Superior temporal gyrus (tissue), 1 donor: ENCODE measurements around the gene FGGY.
"Not testable (repeated sequence)": the region's sequence is repeated elsewhere in the genome, so short reads cannot be mapped to it uniquely, and the experiment has no call there.

ENCODE experiments used
- DNase-seq: peaks from one replicate; pipeline ENCODE4 v3.0.0-alpha.2; 2016; ENCODE audit errors: extremely low spot score

FGGY gene

DNA sequence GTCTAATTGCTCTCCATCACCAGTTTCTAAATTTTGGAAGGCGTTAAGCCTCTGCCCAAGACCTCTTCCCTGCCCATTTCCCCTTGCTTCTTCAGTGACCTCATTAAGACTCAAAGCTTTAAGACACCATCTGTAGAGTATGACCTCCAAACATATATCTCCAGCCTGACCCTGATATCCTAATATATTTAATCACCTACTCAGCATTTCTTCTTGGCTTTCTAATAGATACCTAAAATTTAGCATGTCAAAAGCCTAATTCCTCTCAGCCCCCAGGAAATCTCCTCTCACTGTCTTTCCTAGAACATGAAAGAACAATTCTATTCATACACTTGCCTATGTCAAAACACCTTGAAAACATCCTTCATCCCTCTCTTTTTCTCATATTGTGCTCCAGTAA lies 282.3 kb downstream of the FGGY start:
- no peak for DNase-seq

DNA sequence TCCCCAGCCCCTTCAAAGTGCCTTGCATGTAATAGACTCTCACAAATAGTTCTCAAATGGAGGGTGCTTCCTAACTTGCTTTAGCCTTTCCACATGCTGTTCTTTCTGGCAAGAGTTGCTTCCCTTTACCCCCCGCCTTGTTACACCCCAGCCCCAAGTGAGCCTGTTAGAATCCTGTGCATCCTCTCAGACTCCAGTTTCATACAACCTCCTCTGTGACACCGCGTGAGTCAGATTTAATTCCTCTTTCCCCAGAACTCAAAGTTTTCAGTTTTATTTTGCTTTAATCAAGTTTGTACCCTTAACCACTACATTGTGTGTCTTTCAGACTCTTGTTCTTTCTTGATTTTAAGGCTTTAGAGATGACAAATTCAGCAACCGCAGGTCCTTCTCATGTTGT lies 283.4 kb downstream of the FGGY start:
- DNase-seq, result no peak

DNA sequence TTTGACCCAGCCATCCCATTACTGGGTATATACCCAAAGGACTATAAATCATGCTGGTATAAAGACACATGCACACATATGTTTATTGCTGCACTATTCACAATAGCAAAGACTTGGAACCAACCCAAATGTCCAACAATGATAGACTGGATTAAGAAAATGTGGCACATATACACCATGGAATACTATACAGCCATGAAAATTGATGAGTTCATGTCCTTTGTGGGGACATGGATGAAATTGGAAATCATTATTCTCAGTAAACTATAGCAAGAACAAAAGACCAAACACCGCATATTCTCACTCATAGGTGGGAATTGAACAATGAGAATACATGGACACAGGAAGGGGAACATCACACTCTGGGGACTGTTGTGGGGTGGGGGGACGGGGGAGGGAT lies 295.5 kb downstream of the FGGY start:
- DNase-seq, result not testable (repeated sequence)

DNA sequence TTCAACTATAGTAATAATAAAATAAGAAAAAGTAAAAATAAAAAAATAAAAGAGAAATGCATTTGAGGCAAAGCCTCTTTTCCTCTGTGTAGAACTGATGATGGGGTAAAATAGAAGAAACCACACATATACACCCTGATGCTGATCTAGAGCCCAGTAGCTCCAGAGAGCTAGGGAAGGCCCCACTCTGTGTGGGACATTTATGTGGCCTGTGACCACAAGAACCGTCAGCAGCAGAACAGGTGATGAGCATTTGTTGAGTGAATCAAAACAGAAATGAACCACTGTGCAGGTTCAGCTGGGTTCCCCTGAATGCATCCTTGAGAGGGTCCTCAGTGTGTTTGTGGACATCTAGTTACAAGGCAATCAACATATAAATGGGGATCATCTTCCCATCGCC lies 296.0 kb downstream of the FGGY start:
- no peak for DNase-seq

DNA sequence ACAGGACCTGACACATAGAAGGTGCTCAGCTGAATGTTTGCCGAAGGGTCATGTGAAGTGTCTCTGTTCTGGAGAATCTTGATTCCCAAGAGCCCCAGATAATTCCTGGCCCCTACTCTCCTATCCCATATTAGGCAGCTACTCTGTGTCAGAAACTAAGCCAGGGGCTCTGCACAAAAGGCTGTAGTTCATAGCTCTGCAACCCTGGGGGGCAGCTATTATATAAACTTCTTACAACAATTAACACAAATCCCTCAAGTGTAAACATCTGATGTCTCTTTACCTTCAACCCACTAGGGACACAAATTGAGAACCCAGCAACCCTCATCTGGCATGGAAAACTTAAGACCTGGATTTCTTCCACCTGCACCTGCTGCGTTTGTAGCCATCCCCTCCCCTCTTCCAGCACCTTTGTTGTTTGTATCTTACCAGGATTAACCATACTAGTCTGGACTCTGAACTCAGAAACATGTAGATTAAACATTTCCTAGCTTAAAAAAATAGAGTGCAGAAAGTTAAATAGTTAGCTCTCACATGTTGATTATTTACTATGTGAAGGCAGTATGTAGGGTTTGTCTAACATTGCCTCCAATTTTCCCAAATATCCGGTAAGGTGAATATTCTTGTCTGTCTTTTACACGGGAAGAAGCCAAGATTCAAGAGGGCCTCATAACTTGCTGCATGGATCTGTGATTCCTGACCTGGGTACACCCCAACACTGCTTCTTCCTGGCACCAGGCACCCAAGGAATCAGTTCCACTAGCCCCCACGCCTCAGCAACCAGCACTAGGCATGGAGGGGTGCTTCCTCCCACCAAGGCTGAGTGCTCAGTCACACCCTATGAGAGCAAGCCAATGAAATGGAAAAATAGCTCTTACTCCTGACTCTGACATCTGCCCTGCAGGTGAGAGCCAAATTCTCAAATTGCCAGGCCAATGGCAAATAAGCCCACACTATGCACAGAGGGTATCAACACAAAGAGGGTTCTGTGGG lies 297.2 kb downstream of the FGGY start:
- DNase-seq, result no peak

DNA sequence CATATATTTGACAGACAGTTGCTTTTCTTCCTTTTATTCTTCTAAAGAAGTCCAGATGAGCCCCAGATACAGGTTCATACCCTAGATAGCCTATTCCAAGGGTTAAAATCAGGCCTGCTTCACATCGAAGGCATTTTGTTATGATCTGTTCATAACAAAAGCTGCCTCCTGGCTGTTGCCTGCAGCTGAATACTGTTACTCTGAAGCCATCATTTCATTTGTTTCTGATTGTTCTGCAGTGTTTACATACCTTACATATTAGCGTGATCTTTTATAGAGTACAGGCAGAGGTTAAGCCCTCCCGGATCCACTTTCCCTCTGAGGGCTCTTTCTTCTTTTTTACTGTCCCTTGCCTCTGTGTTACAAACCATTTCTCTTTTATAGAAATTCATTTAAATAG lies 298.9 kb downstream of the FGGY start:
- no peak for DNase-seq

DNA sequence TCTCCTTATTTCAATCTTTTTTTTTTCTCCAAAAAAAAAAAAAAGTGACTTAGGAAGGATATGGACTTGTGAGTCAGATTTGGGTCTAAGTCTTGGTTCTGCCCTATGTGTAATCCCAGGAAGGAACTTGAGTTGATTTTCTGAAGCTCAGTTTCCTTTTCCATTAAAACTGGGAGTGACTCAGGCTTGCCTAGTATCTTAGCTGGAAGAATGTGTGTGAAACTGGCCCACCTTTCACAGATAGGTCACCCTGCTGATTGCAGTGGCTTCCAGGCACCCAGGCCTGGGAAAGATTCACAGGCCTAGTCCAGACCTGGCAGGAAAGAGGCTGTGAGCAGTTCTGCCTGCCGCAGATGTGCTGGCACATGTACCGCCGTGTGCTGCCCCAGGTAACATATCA lies 299.5 kb downstream of the FGGY start:
- DNase-seq, result no peak

DNA sequence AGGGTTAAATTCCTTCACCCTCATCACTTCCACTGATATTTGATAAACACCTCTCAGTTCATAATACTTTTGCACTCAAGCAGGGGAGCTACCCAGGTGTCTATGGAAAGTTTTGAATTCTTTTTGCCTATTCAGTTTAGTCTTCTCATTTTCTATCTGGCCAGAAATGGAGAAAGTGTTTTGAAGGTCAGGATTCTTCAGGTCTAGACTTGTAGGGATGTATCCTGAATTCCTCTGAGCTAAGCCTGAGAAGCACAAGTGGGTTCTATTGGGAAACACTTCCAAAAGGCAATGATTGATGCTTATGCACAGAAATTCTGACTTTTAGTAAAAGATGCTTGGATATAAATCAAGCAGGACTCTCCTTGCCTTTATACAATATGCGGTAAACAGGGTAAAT lies 300.1 kb downstream of the FGGY start:
- DNase-seq, result no peak

DNA sequence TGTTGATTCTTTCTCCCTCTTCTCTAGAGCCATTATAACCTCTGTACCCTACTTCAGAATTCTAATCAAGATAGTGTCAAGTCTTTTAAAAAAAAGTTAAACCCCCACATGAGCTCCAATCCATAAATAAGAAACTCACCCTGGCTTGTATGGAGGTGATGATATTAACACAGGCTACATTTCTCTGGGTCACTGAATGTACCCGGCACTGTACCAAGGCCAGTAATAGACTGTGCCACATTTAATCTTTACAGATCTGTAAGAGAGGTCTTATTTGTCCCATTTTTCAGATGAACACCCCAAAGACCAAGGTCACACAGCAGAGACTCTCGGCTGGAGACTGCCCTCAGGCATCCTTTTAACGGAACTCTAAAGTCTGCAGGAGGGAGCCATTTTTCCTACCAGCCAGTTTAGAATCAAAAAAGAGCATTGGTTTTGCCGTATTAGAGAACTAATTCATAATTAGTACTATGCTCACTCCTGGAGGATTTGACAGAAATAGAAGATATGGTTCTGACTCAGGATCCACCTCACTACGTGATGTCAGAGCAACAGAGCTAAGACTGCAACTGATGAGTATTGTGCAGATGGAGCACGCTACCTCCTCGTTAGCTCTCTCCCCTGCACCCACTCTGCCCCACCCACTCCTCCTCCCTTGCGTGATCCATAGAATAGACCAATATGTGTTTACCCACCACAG lies 300.7 kb downstream of the FGGY start:
- DNase-seq, result no peak

DNA sequence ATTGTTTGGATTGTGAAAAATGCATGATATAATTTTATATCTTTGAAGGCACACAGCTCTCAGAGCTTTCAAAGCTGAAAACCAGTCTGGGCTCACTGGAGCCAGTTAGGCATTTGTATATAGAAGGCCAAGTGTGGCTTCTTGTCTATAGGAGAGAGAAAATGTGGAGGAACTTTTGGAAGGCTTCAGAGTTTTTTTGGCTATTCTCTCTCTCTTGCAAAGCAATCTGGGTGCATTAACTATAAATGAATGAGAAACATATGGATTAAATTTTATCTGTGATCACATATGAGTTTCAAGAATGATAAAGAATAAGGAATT lies 301.2 kb downstream of the FGGY start:
- DNase-seq, result no peak

DNA sequence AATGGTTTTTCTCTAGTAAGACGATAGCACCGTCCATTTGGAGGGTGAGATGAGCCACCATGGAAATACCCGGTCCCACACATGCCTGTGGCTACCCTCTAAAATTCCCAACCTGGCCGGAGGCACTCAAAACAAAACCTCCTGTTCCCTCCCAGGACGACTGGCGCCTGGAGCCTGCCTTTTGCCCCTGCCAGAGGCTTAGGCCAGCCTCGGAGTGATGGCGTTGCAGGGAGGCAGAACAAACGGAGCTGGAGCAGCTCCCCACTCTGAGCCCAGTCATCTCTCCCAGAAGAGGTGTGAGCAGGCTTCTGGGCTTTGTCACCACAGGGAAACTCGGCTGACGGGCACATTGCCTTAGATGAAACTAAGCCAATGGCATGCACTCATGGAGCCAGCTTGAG lies 304.1 kb downstream of the FGGY start:
- DNase-seq, result no peak

DNA sequence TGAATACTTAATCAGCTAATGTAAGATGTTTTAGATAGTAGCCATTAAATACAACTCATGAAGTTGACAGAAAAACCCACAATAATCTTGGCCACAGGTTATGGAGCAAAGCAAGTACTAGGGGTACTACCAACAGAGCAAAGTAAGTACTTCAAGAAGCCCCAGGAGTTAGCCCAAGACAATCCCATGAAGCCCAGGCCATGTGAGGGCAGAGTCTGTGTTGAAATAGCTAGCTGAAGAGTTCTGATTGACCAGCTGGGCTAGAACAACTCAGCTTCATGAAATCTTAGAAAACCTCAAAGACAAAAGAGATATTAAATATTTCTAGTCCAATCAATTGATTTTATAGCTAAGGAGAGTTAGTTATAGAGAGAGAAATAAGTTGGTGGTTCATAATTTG lies 304.9 kb downstream of the FGGY start:
- no peak for DNase-seq

DNA sequence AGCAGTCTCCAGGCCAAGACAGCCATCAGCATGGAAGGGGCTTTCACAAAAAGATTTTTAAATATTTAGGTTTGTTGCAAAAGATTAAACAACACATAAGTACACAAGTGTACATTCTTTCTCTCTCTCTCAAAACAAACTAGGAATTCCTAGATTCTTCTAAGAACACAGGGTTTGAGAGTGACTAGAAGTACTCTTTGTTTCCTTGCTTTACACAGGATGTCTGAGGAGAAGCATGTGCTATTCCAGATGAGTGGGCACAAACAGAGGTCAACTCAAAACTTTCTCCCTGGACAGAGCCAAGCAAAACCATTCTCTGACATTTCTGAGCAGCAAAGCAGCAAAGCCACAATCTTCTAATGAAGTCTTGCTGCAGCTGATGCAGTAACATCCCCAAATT lies 307.3 kb downstream of the FGGY start:
- DNase-seq, result no peak

DNA sequence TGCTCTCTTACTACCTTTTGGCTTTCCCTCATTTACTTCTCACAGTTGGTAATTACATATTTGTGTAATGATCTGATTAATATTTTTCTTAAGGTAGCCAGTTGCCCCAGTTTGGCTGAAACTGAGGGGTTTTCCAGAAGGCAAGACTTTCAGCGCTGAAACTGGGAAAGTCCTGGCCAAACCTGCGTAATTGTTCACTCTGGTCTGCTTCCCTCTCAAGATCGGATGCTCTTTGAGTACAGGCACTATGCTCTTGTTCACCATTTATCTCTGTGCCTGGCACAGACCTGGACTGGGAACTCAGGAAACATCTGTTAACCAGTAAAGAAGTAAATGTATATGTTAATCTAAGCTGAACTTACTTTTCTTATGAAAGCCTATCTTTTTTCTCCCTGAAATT lies 308.3 kb downstream of the FGGY start:
- no peak for DNase-seq

DNA sequence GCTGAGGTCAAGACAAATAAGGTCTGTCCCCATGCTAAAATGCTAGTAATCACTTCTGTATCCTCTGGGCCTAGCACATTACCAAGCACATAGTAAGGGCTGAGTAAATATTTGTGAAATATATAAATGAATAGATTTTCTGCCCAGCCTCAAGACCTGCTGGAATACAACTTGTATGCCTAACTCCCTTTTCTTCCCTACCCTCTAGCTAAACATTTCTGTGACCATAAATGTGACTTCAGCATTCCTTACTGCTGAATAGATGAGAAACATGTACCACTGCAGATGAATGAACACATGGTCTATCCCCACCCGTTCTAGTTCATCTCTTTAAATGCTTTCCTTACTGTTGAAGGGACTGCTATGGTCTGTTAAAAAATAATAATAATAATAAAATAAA lies 308.9 kb downstream of the FGGY start:
- DNase-seq, result no peak

DNA sequence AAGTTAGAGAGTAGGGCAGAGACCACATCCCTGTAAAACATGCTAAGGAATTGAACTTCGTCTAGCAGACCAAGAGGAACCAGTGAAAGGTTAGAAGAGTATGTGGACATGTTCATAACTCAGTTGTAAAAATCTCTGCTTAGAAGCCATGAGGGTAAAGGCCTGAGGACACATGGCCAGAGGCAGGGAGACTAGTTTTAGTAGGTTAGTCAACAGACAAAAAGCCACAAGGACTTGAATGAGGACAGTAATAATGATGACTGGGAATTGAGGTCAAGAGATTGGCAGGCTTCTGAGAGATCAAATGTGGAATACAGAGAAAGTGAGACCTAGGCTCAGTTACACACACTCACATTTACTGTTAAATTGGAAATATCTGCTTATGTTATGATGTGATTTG lies 312.4 kb downstream of the FGGY start:
- DNase-seq, result no peak

DNA sequence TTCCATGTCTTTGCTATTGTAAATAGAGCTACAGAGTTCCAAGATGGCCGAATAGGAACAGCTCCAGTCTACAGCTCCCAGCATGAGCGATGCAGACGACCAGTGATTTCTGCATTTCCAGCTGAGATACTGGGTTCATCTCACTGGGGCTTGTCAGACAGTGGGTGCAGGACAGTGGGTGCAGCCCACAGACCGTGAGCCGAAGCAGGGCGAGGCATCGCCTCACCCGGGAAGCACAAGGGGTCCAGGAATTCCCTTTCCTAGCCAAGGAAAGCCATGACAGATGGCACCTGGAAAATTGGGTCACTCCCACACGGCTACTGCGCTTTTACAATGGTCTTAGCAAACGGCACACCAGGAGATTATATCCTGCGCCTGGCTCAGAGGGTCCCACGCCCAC lies 313.6 kb downstream of the FGGY start:
- DNase-seq, result not testable (repeated sequence)

DNA sequence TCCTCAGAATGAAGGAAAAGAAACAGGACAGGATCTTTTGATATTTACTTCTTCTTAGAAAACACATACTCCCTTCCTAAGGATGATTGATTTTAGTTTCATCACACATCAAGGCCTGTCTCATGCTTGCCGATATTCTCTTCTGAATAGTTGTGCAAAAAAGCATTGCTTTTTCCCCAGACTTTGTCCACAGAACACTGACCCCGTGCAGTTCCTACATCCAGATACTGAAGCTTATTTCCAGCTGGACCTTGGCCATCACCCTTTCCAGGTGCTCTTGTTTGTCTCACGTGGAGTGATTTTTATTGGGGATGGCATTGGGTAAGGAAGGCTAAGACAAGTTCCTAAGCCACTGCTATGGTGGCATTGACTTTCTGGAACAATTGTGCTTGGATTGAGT lies 320.5 kb downstream of the FGGY start:
- no peak for DNase-seq

DNA sequence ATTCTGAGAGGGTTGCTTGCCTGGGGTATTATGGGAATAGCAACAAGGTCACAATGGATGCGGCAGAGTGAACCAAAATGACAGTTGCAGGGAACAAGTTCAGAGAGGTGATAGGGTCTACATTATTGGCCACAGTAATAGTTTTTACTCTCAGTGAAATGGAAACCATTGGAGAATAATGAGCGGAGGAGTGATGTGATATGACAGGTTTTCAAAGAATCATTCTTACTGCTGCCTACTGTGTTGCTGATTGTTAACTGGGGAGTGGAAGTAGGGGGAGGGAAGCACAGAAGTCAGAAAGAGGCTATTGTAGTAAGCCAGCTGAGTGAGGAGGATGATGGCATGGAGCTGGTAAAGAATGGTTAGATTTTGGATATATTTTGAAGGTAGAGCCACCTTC lies 322.7 kb downstream of the FGGY start:
- DNase-seq, result no peak

DNA sequence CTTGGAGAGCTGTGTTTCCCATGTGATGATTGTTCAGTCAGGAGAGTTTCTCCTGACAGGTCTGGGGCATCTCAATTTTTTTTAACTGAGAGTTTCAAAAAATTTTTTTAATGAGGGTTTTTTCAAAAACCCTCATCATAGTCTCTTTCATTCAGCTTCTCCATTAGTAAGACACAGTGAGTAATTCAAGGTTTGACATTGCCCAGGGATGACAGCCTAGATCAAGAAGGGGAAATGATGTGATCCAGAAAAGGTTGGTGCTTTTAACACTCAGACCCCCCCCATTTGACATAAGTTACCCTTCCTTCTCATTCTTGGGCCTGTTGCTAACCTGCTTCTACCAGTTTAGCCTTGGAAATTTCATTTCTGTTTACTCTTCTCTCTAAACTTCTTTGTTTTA lies 328.5 kb downstream of the FGGY start:
- DNase-seq, result no peak

DNA sequence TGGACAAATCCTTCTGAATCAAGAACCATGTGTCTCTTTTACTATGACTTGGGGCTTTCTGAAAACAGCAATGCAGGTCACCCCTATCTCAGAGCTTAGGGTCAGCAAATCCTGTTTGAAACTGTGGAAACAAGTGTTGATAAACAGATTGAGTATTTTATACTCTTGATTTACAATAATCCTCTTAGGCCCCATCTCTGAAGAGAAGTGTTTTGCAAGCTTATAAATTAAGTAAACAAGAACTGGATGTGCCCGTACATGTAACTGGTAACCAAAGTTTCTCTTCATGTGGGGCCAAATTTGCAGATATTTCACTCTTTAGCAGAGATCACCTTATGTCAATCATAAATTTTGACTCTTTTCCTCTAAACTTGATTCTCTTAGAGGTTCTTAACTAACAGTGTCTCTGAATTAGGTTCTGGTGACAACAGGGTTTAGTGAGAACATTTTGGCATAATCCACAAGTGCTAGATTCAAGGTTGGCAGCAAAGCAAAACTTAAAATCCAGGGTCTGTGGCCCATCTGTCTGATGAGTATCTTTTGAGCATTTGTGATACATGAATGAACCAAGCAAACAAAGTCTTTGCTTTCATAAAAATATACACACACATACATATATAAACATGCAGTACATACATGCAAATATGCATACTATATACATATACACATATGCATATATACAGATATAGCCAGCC lies 334.8 kb downstream of the FGGY start:
- DNase-seq, result no peak

DNA sequence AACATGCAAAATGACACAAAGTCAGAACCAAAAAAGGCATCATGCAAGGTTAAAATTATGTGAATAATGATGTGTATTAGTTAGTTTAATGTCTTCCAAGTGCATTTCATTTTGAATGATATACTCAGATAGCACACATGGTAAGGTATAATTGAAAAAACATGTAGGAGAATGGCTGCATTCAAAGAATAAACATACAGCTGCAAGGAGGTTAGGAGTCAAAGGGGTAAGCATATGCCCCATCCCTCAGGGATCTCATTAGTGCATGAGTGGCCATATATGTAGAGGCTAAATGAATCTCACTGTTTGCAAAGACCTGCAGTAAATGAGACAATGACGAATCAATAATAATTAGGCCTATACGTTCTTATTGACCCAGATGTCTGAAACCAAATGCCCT lies 338.2 kb downstream of the FGGY start:
- no peak for DNase-seq

DNA sequence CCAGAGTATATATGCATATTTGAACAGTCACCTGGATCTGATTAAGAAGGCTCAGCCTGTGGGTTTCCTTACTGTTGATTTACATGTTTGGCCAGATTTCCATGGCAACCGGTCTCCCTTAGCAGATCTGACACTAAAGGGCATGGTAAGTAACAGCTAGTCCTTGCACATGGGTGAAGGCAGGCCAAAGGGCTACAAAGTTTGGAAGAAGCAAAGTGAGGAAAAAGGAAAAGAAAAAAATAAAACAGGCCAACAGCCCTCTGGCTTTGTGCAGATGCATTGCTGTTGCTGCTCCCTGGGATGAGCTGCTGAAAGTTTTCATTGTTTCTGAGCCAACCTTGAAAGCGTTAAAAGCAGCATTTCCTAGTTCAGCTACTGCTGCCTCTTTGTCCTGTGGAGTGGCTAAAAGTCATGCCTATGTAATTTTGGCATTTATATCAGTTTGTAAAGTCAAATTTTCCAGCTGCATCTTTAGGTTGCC lies 341.4 kb downstream of the FGGY start:
- DNase-seq, result no peak
